PFSK-1 (cell line): Measurements from ENCODE around the gene ABHD6.

Experiments
- FOXP2 ChIP-seq: optimal IDR thresholded peaks from 2 replicates; pipeline ENCODE3; 2011; ENCODE audit warnings: borderline replicate concordance, control low read depth, inconsistent platforms; ENCODE audit not compliant: insufficient read depth; ENCODE audit errors: extremely low read length, extremely low read depth
- POLR2AphosphoS5 ChIP-seq: IDR thresholded peaks from 2 replicates; pipeline ENCODE4 v1.6.1; 2012; ENCODE audit warnings: low read depth, mild to moderate bottlenecking, control low read depth, low read length, moderate library complexity
- SIN3A ChIP-seq: IDR thresholded peaks from 2 replicates; pipeline ENCODE4 v1.6.1; 2012; ENCODE audit warnings: mild to moderate bottlenecking, low read length, moderate library complexity, borderline replicate concordance; ENCODE audit not compliant: insufficient read depth
- TAF1 ChIP-seq: IDR thresholded peaks from 2 replicates; pipeline ENCODE4 v1.6.1; 2012; ENCODE audit warnings: low read length, control low read depth, borderline replicate concordance; ENCODE audit not compliant: insufficient read depth
- TF ChIP-seq, protein P1 (sequence below), 2 experiments: IDR thresholded peaks; 2 replicates each; pipeline versions ENCODE4 v1.6.1 to v1.8.0; 2011 to 2012; ENCODE audit warnings: low read depth in 2 of 2, low read length in 2 of 2, control low read depth in 1 of 2, inconsistent platforms in 1 of 2, mild to moderate bottlenecking in 1 of 2, moderate library complexity in 1 of 2; ENCODE audit not compliant: insufficient read depth in 1 of 2

The ABHD6 gene

DNA sequence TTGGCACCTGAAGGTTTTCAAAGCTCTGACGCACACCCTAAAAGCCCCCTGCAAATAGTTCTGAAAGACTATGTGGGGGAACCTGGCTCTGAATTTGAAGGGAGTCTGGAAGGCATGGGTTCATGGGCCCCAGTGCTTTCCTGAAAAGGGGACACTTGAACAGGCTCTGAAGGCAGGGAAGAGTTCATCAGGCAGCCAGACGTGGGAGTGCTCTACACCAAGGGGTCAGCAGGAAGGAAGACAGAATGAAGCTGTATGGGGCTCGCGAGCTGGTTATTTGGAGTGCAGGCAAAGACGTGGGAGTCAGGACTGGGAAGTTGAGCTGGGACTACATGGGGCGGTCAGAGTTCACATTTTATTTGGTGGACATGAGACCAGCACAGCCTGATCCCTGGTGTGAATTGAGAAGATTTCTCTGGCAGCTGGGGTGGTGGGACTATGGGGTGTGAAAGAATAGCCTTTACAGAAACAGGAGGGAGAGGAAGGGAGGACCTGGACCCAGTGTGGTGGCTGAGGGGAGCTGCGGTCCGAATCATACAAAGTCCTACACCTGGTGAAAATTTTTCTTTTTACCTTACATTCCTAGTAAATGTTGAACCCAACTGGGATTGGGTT is 12.6 kb downstream of the ABHD6 start:
- TF ChIP-seq POLR2AphosphoS5 (no peak), TAF1 (no peak), SIN3A (no peak), FOXP2 (no peak)
- TF ChIP-seq, protein P1, sequence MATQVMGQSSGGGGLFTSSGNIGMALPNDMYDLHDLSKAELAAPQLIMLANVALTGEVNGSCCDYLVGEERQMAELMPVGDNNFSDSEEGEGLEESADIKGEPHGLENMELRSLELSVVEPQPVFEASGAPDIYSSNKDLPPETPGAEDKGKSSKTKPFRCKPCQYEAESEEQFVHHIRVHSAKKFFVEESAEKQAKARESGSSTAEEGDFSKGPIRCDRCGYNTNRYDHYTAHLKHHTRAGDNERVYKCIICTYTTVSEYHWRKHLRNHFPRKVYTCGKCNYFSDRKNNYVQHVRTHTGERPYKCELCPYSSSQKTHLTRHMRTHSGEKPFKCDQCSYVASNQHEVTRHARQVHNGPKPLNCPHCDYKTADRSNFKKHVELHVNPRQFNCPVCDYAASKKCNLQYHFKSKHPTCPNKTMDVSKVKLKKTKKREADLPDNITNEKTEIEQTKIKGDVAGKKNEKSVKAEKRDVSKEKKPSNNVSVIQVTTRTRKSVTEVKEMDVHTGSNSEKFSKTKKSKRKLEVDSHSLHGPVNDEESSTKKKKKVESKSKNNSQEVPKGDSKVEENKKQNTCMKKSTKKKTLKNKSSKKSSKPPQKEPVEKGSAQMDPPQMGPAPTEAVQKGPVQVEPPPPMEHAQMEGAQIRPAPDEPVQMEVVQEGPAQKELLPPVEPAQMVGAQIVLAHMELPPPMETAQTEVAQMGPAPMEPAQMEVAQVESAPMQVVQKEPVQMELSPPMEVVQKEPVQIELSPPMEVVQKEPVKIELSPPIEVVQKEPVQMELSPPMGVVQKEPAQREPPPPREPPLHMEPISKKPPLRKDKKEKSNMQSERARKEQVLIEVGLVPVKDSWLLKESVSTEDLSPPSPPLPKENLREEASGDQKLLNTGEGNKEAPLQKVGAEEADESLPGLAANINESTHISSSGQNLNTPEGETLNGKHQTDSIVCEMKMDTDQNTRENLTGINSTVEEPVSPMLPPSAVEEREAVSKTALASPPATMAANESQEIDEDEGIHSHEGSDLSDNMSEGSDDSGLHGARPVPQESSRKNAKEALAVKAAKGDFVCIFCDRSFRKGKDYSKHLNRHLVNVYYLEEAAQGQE (IDR thresholded peaks at IDR 0.05; ENCODE audit: insufficient read depth in 1 of 2, low read depth in 2 of 2, low read length in 2 of 2): no peak

DNA sequence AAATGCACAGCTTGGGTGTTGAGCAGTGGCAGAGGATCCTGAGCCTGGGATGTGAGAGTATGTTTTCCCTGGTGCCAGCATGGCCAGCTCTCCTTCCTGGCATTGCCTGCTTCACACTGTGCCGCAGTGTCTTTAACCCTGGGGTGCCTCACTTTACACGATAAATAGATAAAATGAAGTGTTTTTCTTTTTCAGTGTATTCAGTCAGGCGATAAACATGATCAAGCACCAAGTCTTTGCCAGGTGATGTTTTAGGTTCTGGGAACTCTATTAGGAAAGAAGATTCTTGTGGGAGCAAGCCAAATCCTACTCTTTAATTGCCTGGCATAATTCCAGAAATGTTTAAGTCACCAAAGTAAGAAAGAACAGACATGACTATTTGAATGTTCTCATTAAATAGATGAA is 14.0 kb downstream of the ABHD6 start:
- TF ChIP-seq FOXP2 (no peak), POLR2AphosphoS5 (no peak), TAF1 (no peak), SIN3A (no peak)
- TF ChIP-seq, protein P1 (IDR thresholded peaks at IDR 0.05; ENCODE audit: insufficient read depth in 1 of 2, low read depth in 2 of 2, low read length in 2 of 2): no peak

DNA sequence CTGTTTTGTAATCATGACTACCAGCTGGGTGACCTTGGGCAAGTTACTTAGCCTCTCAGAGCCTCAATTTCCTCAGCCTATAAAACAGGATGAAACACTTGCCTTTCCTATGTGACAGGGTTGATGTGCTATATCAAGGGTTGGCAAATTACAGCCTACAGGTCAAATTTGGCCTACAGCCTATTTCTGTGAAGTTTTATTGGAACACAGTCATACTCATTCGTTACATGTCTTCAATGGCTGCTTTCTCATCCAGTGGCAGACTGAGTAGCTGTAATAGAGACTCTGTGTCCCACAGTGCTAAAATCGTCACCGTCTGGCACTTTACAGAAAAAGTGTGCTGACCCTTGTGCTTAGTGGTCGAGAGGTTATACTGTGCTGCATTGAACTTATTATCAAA is 16.6 kb downstream of the ABHD6 start:
- no peak for TF ChIP-seq POLR2AphosphoS5
- TF ChIP-seq FOXP2: no peak
- TF ChIP-seq SIN3A: no peak
- TF ChIP-seq, protein P1 (IDR thresholded peaks at IDR 0.05; ENCODE audit: insufficient read depth in 1 of 2, low read depth in 2 of 2, low read length in 2 of 2): no peak
- no peak for TF ChIP-seq TAF1

DNA sequence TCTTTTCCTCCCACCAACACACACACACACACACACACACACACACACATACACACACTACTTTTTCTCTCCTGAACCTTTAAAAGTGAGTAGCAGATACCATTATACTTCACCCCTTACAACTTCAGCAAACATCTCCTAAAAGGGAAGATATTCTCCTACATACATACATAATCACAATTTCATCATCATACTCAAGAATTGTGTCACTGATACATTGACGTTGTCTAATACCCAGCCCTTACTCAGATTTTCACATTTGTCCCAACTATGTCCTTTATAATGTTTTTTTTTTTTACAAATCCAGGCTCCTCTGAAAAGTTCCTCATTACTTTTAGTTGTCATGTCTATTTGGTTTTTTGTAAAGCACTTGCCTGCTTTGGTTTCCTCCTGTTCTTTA is 18.5 kb downstream of the ABHD6 start:
- TF ChIP-seq SIN3A (no peak), FOXP2 (no peak), POLR2AphosphoS5 (no peak), TAF1 (no peak)
- TF ChIP-seq, protein P1 (IDR thresholded peaks at IDR 0.05; ENCODE audit: insufficient read depth in 1 of 2, low read depth in 2 of 2, low read length in 2 of 2): no peak

DNA sequence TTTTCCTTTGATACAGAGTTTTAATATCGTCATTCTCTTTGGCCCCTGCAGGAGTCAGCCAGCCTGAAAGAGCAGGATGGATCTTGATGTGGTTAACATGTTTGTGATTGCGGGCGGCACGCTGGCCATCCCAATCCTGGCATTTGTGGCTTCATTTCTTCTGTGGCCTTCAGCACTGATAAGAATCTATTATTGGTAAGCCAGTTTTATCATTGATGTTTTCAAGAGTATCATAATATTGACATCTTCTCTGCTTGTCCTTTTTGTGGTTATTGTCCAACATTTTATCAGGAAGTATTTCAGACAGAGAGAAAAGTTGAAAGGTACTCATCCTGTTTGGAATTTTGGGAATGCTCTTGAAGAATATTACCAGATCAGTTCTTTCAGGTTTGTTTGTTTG is 18.9 kb downstream of the ABHD6 start:
- TF ChIP-seq TAF1: no peak
- no peak for TF ChIP-seq SIN3A
- TF ChIP-seq, protein P1 (IDR thresholded peaks at IDR 0.05; ENCODE audit: insufficient read depth in 1 of 2, low read depth in 2 of 2, low read length in 2 of 2): no peak
- TF ChIP-seq FOXP2: no peak
- no peak for TF ChIP-seq POLR2AphosphoS5
